ENCODE data around the gene SPPL2C.

Gene SPPL2C

DNA sequence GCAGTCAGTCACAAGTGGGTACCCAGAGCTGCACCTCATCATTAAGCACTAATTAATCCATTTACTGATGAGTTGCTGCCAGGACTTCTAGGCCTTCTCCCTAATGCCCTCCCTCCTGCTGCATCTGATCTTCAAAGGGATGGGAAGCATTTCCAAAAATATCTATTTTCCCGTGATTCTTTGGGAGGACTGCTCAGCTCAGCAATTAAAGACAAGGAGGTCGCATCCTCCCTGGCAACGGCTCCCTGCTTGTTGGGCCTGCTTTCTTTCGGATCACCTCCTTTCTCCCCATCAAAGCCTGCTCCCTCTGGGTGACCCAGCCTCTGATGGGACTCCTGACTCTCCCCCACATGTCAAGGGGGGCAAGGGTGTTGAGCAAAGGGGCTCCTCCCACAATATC is 26.0 kb upstream of the SPPL2C start:
- H3K36me3 ChIP-seq (ENCODE audit: control insufficient read depth, low read depth, low read length), result no peaks in the 10 kb centered on the region
- H3K27ac ChIP-seq (ENCODE audit: low read length), result no peak overlapping the region
- H3K4me1 ChIP-seq (ENCODE audit: control insufficient read depth, low read depth, low read length), result no peaks in the 10 kb centered on the region
- H3K27me3 ChIP-seq (ENCODE audit: control insufficient read depth, insufficient read depth, low read length), result no peaks in the 10 kb centered on the region
- no peaks in the 10 kb centered on the region for H3K9me3 ChIP-seq (ENCODE audit: control insufficient read depth, low read depth, low read length)
- H3K9ac ChIP-seq (ENCODE audit: low read length), result no peak overlapping the region
- H3K4me3 ChIP-seq (ENCODE audit: low read length), result no peak overlapping the region

DNA sequence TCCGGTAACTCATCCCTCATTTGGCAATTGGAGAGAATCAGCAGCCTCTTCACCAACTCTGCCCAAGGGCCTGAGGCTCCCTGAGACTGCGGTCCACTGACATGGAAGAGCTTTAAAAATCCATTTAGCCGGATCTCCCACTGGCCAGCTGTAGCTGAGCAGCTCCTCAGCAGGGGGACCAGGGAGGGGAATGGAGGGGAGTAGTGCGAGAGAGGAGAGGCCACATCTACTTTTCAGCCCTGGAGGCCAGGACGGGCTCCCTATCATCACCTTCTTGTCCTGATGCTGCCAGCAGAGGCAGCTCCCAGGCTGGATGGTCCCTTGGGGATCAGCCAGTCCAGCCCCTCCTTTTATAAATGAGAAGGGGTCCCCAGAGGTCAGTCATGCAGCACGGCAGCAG is 25.0 kb upstream of the SPPL2C start:
- Histone ChIP-seq H3K4me1 (ENCODE audit: control insufficient read depth, low read depth, low read length) (no peaks in the 10 kb centered on the region), H3K9ac (ENCODE audit: low read length) (no peak overlapping the region), H3K36me3 (ENCODE audit: control insufficient read depth, low read depth, low read length) (no peaks in the 10 kb centered on the region), H3K27me3 (ENCODE audit: control insufficient read depth, insufficient read depth, low read length) (no peaks in the 10 kb centered on the region), H3K27ac (ENCODE audit: low read length) (no peak overlapping the region), H3K4me3 (ENCODE audit: low read length) (no peak overlapping the region), H3K9me3 (ENCODE audit: control insufficient read depth, low read depth, low read length) (no peaks in the 10 kb centered on the region)

DNA sequence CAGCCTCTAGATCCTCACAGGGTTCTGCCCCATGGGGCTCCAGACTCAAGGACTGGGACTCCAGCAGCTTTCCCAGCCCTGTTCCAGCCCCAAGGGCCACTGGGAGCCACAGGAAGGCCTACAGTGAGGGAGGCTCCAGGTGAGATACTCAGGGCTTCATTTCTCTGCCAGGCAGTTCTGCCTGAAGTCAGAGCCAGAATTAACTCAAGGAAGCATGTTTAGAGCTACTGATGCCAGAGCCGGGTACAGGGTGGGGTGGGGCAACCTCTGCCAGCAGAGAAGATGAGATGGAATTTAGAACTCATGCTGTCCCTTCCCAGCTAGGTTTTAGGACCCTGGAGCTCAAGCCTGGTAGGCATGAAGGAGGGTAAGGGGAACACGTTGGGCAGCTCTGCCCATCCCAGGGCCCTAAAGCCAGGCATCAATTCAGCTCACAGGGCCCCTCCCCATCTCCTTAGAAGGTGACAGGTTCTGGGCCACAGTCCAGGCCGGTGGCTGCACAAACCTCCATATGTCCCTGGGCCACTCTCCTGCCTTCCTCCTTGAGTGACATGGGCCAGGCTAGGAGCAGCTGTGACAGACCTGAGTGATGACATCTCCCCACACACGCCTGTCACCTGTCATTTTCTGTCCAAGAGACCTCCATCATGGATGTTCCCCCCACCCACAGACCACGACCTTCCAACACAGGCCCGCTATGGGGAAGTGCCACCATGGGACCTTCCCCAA is 24.5 kb upstream of the SPPL2C start:
- Histone ChIP-seq H3K9ac (ENCODE audit: low read length) (no peak overlapping the region), H3K36me3 (ENCODE audit: control insufficient read depth, low read depth, low read length) (no peaks in the 10 kb centered on the region), H3K27ac (ENCODE audit: low read length) (no peak overlapping the region), H3K4me1 (ENCODE audit: control insufficient read depth, low read depth, low read length) (no peaks in the 10 kb centered on the region), H3K27me3 (ENCODE audit: control insufficient read depth, insufficient read depth, low read length) (no peaks in the 10 kb centered on the region), H3K9me3 (ENCODE audit: control insufficient read depth, low read depth, low read length) (no peaks in the 10 kb centered on the region), H3K4me3 (ENCODE audit: low read length) (no peak overlapping the region)

DNA sequence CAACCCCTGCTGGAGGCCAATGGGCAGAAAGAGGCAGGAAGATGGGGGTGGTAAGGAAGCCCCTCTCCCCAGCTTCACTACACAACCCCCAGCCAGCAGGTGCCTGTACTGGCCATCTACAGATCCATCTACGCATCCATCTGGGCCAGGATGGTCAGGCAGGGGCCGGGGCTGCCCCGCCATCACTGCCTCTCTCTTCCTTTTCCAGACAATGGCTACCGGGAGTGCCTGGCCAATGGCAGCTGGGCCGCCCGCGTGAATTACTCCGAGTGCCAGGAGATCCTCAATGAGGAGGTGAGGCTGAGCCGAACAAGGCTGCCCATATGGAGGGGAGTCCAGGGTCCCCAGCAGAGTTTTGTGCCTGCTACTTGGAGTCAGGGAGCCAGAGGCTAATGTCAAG is 23.5 kb upstream of the SPPL2C start:
- H3K36me3 ChIP-seq (ENCODE audit: control insufficient read depth, low read depth, low read length), result no peaks in the 10 kb centered on the region
- H3K27ac ChIP-seq (ENCODE audit: low read length), result no peak overlapping the region
- no peak overlapping the region for H3K4me3 ChIP-seq (ENCODE audit: low read length)
- no peaks in the 10 kb centered on the region for H3K9me3 ChIP-seq (ENCODE audit: control insufficient read depth, low read depth, low read length)
- H3K4me1 ChIP-seq (ENCODE audit: control insufficient read depth, low read depth, low read length), result no peaks in the 10 kb centered on the region
- H3K27me3 ChIP-seq (ENCODE audit: control insufficient read depth, insufficient read depth, low read length), result no peaks in the 10 kb centered on the region
- H3K9ac ChIP-seq (ENCODE audit: low read length), result no peak overlapping the region

DNA sequence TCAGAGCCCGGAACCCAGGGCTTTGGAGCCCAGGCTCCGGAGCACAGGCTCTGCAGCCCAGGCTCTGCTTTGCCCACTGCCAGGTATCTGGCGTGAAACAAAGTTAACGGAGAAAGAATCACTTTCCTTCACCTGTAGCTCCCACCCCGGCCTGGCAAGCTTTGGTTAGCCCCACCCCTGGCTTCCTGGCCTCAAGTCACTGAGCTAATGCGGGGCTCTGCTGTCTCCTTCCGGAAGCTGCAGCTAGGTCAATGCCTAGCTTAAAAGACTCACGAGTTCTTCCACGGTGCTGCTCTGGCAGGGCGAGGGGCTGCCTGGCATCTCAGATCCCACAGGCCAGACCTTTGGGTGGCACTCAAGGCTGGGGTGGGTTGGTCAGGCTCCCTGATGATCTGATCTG is 21.1 kb upstream of the SPPL2C start:
- Histone ChIP-seq H3K9me3 (ENCODE audit: control insufficient read depth, low read depth, low read length) (no peaks in the 10 kb centered on the region), H3K36me3 (ENCODE audit: control insufficient read depth, low read depth, low read length) (no peaks in the 10 kb centered on the region), H3K9ac (ENCODE audit: low read length) (no peak overlapping the region), H3K27me3 (ENCODE audit: control insufficient read depth, insufficient read depth, low read length) (no peaks in the 10 kb centered on the region), H3K27ac (ENCODE audit: low read length) (no peak overlapping the region), H3K4me1 (ENCODE audit: control insufficient read depth, low read depth, low read length) (no peaks in the 10 kb centered on the region), H3K4me3 (ENCODE audit: low read length) (no peak overlapping the region)

DNA sequence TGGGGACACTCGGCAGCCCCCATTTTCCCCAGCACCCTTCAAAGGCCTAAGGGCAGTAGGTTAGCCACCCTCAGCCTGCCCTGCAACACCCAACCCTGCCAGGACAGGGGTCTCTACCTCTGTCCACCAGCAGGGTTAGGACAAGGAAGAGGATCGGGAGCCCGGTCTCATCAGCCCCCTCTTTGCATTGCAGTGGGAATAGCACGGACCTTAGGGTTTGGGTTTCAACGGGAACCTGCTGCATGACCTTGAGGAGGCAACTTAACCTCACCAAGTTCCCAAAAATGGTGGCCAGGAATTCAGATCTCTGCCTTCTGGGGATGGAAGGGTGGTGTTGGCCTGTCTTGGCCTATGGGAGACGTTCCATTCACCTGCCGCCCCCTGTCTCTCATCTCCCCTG is 20.2 kb upstream of the SPPL2C start:
- no peaks in the 10 kb centered on the region for H3K27me3 ChIP-seq (ENCODE audit: control insufficient read depth, insufficient read depth, low read length)
- no peak overlapping the region for H3K27ac ChIP-seq (ENCODE audit: low read length)
- no peaks in the 10 kb centered on the region for H3K36me3 ChIP-seq (ENCODE audit: control insufficient read depth, low read depth, low read length)
- no peaks in the 10 kb centered on the region for H3K9me3 ChIP-seq (ENCODE audit: control insufficient read depth, low read depth, low read length)
- H3K4me3 ChIP-seq (ENCODE audit: low read length), result no peak overlapping the region
- no peaks in the 10 kb centered on the region for H3K4me1 ChIP-seq (ENCODE audit: control insufficient read depth, low read depth, low read length)
- H3K9ac ChIP-seq (ENCODE audit: low read length), result no peak overlapping the region

DNA sequence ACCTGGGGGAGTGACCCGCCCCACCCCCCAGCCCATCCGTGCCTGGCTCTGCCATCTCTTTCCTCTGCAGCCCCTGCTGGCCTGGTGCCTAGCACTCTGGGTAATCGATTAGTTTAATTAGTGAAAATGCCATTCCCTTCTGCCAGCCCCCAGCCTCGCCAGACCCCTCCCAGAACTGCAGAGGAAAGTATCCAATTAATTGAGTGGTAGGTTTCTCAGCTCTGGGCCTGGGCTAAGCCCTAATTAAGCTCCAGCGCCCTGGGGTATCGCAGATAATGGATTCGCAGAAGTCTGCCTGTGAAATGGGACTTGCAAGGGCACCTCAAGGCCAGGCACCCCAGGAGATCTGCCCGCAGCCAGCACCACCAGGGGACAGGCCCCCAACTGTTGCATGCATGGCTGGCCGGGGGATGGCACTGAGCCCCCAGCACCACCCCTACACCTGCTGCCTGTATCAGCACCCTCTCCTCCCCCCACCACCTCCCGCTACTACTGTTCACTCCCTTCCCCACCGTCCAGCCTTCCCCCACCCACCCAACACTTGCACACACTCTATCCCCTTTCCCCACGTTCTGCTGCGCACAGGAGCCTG is 19.7 kb upstream of the SPPL2C start:
- no peak overlapping the region for H3K4me3 ChIP-seq (ENCODE audit: low read length)
- no peak overlapping the region for H3K27ac ChIP-seq (ENCODE audit: low read length)
- no peaks in the 10 kb centered on the region for H3K4me1 ChIP-seq (ENCODE audit: control insufficient read depth, low read depth, low read length)
- H3K9me3 ChIP-seq (ENCODE audit: control insufficient read depth, low read depth, low read length), result no peaks in the 10 kb centered on the region
- no peak overlapping the region for H3K9ac ChIP-seq (ENCODE audit: low read length)
- no peaks in the 10 kb centered on the region for H3K36me3 ChIP-seq (ENCODE audit: control insufficient read depth, low read depth, low read length)
- H3K27me3 ChIP-seq (ENCODE audit: control insufficient read depth, insufficient read depth, low read length), result no peaks in the 10 kb centered on the region

DNA sequence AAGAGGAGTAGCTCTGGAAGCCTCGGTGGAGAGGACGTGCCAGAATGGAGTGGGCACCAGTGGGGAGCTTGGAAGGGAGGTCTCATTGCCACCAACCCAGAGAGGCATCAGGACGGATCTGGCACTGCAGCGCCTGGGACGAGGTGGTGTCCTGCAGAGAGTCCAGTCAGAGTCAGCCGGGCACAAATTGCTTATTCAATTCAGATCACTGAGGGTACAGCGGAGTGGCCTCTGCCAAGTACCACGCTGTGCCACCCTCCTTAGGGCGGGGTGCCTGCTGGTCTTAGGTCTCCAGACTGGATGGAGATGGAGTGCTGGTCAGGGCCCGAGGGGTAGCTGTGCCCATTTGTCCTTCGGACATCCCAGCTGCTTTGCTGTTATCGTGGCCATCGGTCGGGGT is 18.9 kb upstream of the SPPL2C start:
- Histone ChIP-seq H3K9ac (ENCODE audit: low read length) (no peak overlapping the region), H3K36me3 (ENCODE audit: control insufficient read depth, low read depth, low read length) (no peaks in the 10 kb centered on the region), H3K27me3 (ENCODE audit: control insufficient read depth, insufficient read depth, low read length) (no peaks in the 10 kb centered on the region), H3K27ac (ENCODE audit: low read length) (no peak overlapping the region), H3K4me1 (ENCODE audit: control insufficient read depth, low read depth, low read length) (no peaks in the 10 kb centered on the region), H3K9me3 (ENCODE audit: control insufficient read depth, low read depth, low read length) (no peaks in the 10 kb centered on the region), H3K4me3 (ENCODE audit: low read length) (no peak overlapping the region)

DNA sequence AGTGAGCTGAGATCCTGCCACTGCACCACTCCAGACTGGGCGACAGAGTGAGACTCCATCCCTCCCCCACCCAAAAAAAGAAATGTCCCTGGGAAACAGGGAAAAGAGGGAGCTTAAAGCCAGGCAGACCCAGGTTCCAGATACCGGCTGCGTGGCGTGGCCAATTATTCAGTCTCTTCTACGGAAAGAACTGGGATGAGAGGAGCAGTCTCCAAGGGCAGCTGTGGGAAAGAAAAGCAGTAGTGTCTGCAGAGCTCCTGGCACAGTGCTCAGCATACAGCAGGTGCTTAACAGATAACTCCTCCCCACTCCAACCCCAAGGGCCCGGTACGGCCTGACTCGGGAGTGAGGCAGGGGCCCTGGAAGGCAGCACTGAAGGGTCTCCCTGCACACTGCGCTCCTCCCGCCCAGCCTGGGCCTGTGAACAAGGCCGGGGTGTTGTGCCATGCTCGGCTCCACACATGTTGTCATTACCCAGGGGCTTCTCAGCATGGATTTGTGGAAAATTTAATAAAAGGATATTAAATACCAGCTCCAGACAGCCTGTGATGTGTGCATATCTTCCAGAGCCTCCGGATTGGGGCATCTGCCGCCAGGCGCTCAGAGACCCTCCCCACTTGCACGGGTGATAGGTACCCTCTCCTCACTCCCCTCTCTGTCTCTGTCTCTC is 17.6 kb upstream of the SPPL2C start:
- Histone ChIP-seq H3K27ac (ENCODE audit: low read length) (no peak overlapping the region), H3K27me3 (ENCODE audit: control insufficient read depth, insufficient read depth, low read length) (no peaks in the 10 kb centered on the region), H3K4me3 (ENCODE audit: low read length) (no peak overlapping the region), H3K9ac (ENCODE audit: low read length) (no peak overlapping the region), H3K4me1 (ENCODE audit: control insufficient read depth, low read depth, low read length) (no peaks in the 10 kb centered on the region), H3K36me3 (ENCODE audit: control insufficient read depth, low read depth, low read length) (no peaks in the 10 kb centered on the region), H3K9me3 (ENCODE audit: control insufficient read depth, low read depth, low read length) (no peaks in the 10 kb centered on the region)

DNA sequence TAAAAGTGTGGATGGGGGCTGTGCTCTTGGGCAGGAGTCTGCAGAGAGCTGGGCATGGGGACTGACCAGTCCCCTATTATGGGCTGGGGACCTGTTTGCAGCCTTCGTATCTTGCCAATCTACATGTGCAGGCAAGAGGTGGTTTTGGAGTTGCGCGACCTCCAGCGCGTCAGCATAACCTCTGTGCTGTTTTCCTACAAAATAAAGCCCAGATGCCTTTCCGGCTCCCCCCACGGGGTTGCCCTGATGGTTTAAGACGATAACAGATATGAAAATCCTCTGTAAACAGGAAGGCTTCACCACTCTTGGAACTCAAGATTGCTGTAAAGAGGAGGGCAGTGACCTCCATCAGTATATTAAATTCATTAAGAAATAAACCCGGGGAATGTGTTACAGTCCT is 16.5 kb upstream of the SPPL2C start:
- Histone ChIP-seq H3K9me3 (ENCODE audit: control insufficient read depth, low read depth, low read length) (no peaks in the 10 kb centered on the region), H3K9ac (ENCODE audit: low read length) (no peak overlapping the region), H3K36me3 (ENCODE audit: control insufficient read depth, low read depth, low read length) (no peaks in the 10 kb centered on the region), H3K27me3 (ENCODE audit: control insufficient read depth, insufficient read depth, low read length) (no peaks in the 10 kb centered on the region), H3K27ac (ENCODE audit: low read length) (no peak overlapping the region), H3K4me3 (ENCODE audit: low read length) (no peak overlapping the region), H3K4me1 (ENCODE audit: control insufficient read depth, low read depth, low read length) (no peaks in the 10 kb centered on the region)

DNA sequence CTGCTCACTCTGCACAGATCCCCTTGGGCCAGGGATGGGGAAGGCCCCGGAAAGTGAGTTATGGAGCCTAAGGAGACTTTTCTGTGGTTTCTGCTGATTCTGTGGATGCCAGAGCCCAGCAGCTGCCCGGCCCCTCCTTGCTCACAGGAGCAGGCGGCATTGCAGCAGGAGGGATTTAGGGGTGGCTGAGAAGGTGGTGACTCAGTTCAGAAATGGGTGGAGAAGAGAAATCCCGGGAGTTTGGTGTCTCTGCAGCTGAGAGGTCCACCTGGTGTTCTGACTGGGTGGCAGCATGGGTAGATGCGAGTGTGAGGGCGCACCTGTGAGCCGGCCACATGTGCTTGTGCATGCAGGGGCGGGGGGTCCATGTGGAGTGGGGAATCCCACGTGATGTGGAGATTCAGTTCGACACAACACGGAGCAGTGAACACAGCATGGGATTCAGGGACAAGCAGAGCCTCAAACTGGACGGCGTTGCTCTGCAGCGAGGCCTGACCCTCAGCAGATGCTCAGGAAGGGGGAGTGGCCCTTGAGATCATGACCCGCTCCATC is 16.0 kb upstream of the SPPL2C start:
- no peaks in the 10 kb centered on the region for H3K4me1 ChIP-seq (ENCODE audit: control insufficient read depth, low read depth, low read length)
- H3K9ac ChIP-seq (ENCODE audit: low read length), result no peak overlapping the region
- no peaks in the 10 kb centered on the region for H3K27me3 ChIP-seq (ENCODE audit: control insufficient read depth, insufficient read depth, low read length)
- H3K9me3 ChIP-seq (ENCODE audit: control insufficient read depth, low read depth, low read length), result no peaks in the 10 kb centered on the region
- no peaks in the 10 kb centered on the region for H3K36me3 ChIP-seq (ENCODE audit: control insufficient read depth, low read depth, low read length)
- H3K27ac ChIP-seq (ENCODE audit: low read length), result no peak overlapping the region
- no peak overlapping the region for H3K4me3 ChIP-seq (ENCODE audit: low read length)

Measured in iPS-18a (cell line).